GM10266 (cell line): ENCODE results near the gene MPIG6B.

Experiments used
- DNase-seq: peaks from one replicate; pipeline ENCODE4 v3.0.0; 2012; ENCODE audit errors: extremely low spot score
- TF ChIP-seq, protein P1 (sequence below): IDR thresholded peaks from 2 replicates; pipeline ENCODE4 v1.5.1; 2012; ENCODE audit warnings: mild to moderate bottlenecking, low read depth; ENCODE audit not compliant: control insufficient read depth, insufficient read depth; ENCODE audit errors: missing control alignments

MPIG6B gene

DNA sequence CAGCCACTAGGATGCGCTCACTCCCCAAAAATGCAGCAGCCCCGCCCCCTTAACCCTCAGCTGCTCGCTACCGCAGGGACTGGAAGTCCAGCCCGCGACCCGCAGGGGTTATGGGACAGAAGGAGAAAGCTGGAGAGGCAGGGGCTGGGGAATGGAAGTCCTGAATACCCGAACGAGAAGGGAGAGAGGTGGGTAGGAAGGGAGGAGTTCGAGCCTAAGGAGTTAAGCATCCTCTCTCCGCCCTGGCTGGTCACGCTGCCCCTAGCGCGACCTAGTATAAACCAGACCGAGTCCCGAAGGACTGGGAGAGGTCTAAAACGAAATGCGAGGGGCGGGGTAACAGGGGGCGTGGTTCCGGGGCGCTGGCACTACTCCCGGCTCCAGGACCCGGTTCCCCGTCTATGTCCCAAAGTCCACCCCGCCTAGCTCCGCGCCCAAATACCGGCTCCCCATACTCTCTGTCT is 6.4 kb downstream of the MPIG6B start:
- TF ChIP-seq, protein P1, sequence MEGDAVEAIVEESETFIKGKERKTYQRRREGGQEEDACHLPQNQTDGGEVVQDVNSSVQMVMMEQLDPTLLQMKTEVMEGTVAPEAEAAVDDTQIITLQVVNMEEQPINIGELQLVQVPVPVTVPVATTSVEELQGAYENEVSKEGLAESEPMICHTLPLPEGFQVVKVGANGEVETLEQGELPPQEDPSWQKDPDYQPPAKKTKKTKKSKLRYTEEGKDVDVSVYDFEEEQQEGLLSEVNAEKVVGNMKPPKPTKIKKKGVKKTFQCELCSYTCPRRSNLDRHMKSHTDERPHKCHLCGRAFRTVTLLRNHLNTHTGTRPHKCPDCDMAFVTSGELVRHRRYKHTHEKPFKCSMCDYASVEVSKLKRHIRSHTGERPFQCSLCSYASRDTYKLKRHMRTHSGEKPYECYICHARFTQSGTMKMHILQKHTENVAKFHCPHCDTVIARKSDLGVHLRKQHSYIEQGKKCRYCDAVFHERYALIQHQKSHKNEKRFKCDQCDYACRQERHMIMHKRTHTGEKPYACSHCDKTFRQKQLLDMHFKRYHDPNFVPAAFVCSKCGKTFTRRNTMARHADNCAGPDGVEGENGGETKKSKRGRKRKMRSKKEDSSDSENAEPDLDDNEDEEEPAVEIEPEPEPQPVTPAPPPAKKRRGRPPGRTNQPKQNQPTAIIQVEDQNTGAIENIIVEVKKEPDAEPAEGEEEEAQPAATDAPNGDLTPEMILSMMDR: no peak
- DNase-seq: peak; percentile 83

DNA sequence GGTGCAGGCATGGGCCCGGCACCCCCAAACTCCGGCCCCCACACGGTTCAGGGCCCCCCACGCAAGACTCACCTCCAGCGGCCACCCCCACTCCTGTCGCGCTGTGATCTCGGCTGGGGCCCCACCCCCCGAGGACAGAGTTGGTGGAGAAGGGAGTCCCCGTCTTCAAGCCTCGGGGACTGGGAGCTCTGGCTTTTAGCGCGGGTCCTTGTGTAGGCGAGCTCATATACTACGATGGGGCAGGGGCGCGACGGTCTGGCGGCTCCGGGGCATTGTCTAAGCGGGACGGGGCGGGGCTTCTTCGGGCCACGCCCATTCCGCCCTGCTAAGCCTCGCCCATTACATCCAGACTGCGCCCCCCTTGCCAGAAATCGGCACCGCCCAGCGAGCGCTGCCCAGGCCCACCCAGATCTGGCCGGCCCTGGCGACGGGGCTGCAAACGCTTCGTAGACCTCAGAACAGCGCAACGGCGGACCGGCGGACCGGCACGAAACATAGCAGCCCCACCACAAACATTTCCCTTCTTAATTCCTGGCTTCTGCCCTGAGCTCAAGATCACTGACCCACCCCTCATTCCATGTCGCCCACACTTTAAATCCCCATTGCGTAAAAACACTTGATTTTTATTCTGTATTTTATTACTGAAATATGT is 6.9 kb downstream of the MPIG6B start:
- peak; percentile 82 for DNase-seq
- TF ChIP-seq, protein P1: no peak

DNA sequence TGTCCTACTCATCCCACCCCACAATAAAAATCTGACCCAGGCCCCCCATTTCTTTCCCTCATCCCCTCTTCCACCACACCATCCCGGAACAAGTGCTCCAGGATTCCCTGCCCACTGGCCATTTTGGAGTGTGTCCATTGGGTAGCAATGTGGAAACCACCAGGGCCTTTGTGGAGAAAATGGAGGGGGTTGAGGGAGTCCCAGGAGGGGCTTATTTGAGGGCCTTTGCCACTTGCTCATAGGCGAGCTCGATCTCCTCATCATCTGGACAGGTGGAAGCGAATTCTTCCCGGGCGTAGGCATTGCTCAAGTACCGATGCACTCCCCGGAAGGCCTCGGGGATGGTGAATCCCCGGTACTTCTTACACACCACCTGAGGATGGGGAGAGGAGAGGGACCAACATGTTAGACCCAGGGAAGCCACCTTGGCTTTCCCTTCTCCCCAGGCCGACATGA is 7.5 kb downstream of the MPIG6B start:
- DNase-seq: no peak
- TF ChIP-seq, protein P1: no peak

DNA sequence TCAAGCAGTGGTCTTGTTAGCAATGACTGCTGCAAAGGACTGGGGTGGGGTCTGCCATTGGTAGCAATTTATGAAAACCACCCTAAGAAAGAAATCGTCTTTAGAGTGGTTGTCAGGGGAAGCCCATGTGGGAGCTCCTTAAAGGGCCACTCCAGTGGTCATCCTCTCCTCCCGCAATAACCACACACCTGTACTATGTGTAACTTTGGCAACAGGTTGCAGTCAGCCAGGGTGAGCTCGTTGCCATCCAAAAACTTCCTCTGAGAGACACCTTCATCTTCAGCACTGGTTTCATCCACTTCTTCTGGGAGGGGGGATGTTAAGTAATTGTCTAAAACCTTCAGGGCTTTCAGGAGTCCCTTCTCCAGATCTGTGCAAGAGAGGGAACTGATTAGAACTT is 8.9 kb downstream of the MPIG6B start:
- DNase-seq: no peak

DNA sequence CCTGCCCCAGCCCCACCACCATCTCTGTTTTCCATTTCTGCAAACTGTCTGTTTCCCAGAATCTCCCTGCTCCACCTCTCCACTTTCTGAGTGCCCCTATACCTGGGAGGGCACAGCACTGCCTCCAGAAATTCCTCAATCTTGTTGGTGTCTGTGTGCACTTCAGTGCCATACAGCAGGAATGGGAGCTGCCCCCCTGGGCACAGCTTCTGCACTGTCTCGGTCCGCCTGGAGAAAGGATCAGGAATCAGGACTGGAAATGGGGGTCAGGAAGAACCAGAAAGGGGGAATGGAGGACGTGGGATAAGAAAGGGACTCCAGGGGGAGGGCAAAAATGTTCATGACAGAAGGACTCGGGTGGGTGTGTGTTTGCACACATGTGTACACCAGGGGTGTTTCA is 10.6 kb downstream of the MPIG6B start:
- TF ChIP-seq, protein P1: no peak
- DNase-seq: no peak

More for the DNA sequence above, 8.9 kb downstream of the MPIG6B start:
- TF ChIP-seq, protein P1: no peak

DNA sequence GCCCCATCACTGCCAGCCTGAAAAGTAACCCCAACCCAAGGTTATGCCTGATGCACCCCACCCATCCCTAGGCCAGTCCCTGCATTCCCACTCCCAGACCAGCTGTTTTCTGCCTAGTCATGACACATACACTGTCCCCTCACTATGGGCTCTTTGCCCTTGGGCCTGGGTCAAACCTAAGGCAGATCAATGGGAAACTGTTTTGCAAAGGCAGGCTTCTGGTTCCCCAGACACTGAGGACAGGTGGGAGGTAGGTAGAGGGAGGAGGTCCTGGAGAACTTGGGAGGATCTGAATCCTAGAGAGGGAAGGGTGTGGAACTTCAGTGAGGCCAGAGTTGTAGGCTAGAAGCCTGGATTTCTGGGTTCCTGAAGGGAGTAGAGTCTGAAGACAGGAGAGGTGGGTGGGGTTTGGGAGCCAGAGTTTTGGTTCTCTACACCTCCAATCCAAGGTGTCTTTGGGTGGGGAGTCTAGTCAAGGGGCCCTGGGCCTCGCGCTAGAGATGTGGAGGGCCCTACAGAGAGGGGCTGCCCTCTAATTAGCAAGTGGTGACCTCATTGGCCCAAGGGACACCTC is 11.2 kb downstream of the MPIG6B start:
- no peak for DNase-seq
- TF ChIP-seq, protein P1: no peak

DNA sequence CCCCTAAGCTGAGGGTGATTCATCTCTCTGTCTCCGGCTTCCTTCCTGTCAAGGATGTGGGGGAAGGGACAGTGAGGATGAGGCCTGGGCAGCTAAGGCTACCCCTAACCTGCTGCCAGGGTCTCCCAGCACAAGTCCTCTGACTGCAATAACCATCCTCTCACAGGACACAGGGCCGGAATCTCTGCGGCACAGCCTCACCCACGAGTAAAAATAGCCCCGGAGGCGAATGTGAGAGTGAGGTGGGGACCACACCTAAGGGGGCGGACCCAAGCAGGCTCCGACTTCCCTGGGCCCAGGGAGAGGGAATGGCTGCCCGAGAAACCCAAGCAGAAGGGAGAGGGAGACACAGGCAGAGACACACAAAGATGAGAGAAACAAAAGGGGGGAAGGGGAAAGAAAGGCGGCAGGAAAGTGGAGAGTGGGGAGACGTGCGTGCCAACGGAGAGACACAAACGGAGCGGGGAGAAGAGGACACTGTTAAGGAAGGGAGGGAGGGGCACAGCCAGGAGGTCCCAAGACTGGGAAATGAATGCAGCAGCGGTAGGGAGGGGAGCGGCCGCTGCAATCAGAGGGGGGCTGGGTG is 11.7 kb downstream of the MPIG6B start:
- DNase-seq: peak; percentile 88

More for the DNA sequence above, 11.7 kb downstream of the MPIG6B start:
- TF ChIP-seq, protein P1: no peak
